IMR-90 (cell line): Measurements from ENCODE around the gene PGLYRP3. TPM values are rescaled to one million over a fixed set of nuclear protein-coding genes. Genes with fewer than 3 reads are reported as not detected.

Source experiments
- ATAC-seq: fragments of 200-7000 bp; cut with Tn5 transposase; 2 replicates; pipeline ENCODE4 v1.9.1; 2020; ENCODE audit warnings: low read depth, mild to moderate bottlenecking, moderate library complexity
- BruUV-seq: library from RNA; stranded (reverse); fragments of 400-500 nt; replicated peaks from 2 replicates; lab custom pipeline; 2021; lab: Mats Ljungman, UMichigan
- CTCF ChIA-PET: fragments of 300-600 bp; formaldehyde crosslinking; extraction: SDS; loops from one replicate; lab custom pipeline; 2021; ENCODE audit warnings: antibody characterized with exemption; lab: Yijun Ruan, JAX
- POLR2A ChIA-PET: fragments of 300-600 bp; sonication (Branson Sonifier 250); formaldehyde crosslinking; loops from one replicate; lab custom pipeline; 2022; ENCODE audit warnings: antibody characterized with exemption; ENCODE audit not compliant: unreplicated experiment; lab: Charles Lee
- DNase-seq: peaks from one replicate; pipeline ENCODE4 v3.0.0; 2013
- H2AFZ ChIP-seq: replicated peaks from 2 replicates; pipeline ENCODE3; 2013; ENCODE audit warnings: low read length, mild to moderate bottlenecking; ENCODE audit not compliant: poor library complexity
- H2AK5ac ChIP-seq: 2 replicates; pipeline ENCODE4 v1.6.1; 2013; ENCODE audit warnings: low read depth, low read length, inconsistent platforms
- H2AK9ac ChIP-seq: replicated peaks from 2 replicates; pipeline ENCODE3; 2013; ENCODE audit warnings: mild to moderate bottlenecking, low read depth, low read length, moderate library complexity; ENCODE audit not compliant: poor library complexity
- H2BK120ac ChIP-seq: 2 replicates; pipeline ENCODE4 v1.6.1; 2013; ENCODE audit warnings: low read depth, low read length, inconsistent platforms
- H2BK15ac ChIP-seq: 3 replicates; pipeline ENCODE4 v1.6.1; 2013; ENCODE audit warnings: low read depth, low read length, inconsistent platforms
- H2BK20ac ChIP-seq: 2 replicates; pipeline ENCODE4 v1.6.1; 2013; ENCODE audit warnings: low read depth, mild to moderate bottlenecking, inconsistent platforms, low read length, moderate library complexity
- H2BK5ac ChIP-seq: 2 replicates; pipeline ENCODE4 v1.6.1; 2013; ENCODE audit warnings: mild to moderate bottlenecking, low read depth, low read length, inconsistent platforms; ENCODE audit not compliant: poor library complexity, severe bottlenecking
- H3K14ac ChIP-seq: replicated peaks from 2 replicates; pipeline ENCODE4 v1.6.1; 2013; ENCODE audit warnings: low read depth, low read length, inconsistent platforms
- H3K18ac ChIP-seq: 2 replicates; pipeline ENCODE4 v1.6.1; 2013; ENCODE audit warnings: low read depth, low read length, control low read depth
- H3K23ac ChIP-seq: 2 replicates; pipeline ENCODE4 v1.6.1; 2013; ENCODE audit warnings: low read depth, low read length, inconsistent platforms
- H3K27ac ChIP-seq: 2 replicates; pipeline ENCODE4 v1.5.1; 2013; ENCODE audit warnings: mild to moderate bottlenecking, control low read depth, low read length; ENCODE audit not compliant: insufficient read depth
- H3K27me3 ChIP-seq: 2 replicates; pipeline ENCODE4 v1.6.1; 2013; ENCODE audit warnings: low read length; ENCODE audit not compliant: control insufficient read depth, insufficient read depth
- H3K36me3 ChIP-seq: 2 replicates; pipeline ENCODE4 v1.6.1; 2013; ENCODE audit warnings: low read length, mixed read lengths; ENCODE audit not compliant: control insufficient read depth, insufficient read depth
- H3K4ac ChIP-seq: 2 replicates; pipeline ENCODE4 v1.6.1; 2013; ENCODE audit warnings: low read depth, low read length, inconsistent platforms
- H3K4me1 ChIP-seq: 2 replicates; pipeline ENCODE4 v1.6.1; 2013; ENCODE audit warnings: low read length, mixed read lengths; ENCODE audit not compliant: control insufficient read depth, insufficient read depth
- H3K4me2 ChIP-seq: 2 replicates; pipeline ENCODE4 v1.6.1; 2013; ENCODE audit warnings: low read depth, mild to moderate bottlenecking, control low read depth, low read length, moderate library complexity
- H3K4me3 ChIP-seq: 2 replicates; pipeline ENCODE4 v1.5.1; 2013; ENCODE audit warnings: low read depth, mild to moderate bottlenecking, control low read depth, low read length, moderate library complexity; ENCODE audit not compliant: insufficient read depth
- H3K56ac ChIP-seq: 2 replicates; pipeline ENCODE4 v1.6.1; 2013; ENCODE audit warnings: low read length, inconsistent platforms; ENCODE audit not compliant: insufficient read depth; ENCODE audit errors: extremely low read depth
- H3K79me1 ChIP-seq, 2 experiments: 2 replicates each; pipeline ENCODE4 v1.6.1; 2013; ENCODE audit warnings: low read length in 2 of 2, inconsistent platforms in 1 of 2, low read depth in 1 of 2
- H3K9ac ChIP-seq: 2 replicates; pipeline ENCODE4 v1.6.1; 2013; ENCODE audit warnings: low read depth, low read length, control low read depth
- H3K9me1 ChIP-seq: 2 replicates; pipeline ENCODE4 v1.6.1; 2013; ENCODE audit warnings: low read length, inconsistent platforms; ENCODE audit not compliant: insufficient read depth
- H3K9me3 ChIP-seq: 2 replicates; pipeline ENCODE4 v1.6.1; 2013; ENCODE audit warnings: low read length; ENCODE audit not compliant: control insufficient read depth, insufficient read depth
- H4K20me1 ChIP-seq: 2 replicates; pipeline ENCODE4 v1.6.1; 2013; ENCODE audit warnings: low read length, inconsistent platforms; ENCODE audit not compliant: insufficient read depth
- H4K5ac ChIP-seq: 2 replicates; pipeline ENCODE4 v1.6.1; 2013; ENCODE audit warnings: mild to moderate bottlenecking, low read depth, low read length, control low read depth
- H4K8ac ChIP-seq, 2 experiments: 2 replicates each; pipeline ENCODE4 v1.6.1; 2013; ENCODE audit warnings: low read depth in 2 of 2, low read length in 2 of 2, control low read depth in 1 of 2, inconsistent platforms in 1 of 2
- H4K91ac ChIP-seq: 2 replicates; pipeline ENCODE4 v1.6.1; 2013; ENCODE audit warnings: low read depth, low read length, inconsistent platforms; ENCODE audit not compliant: insufficient read depth
- BHLHE40 ChIP-seq: fragments of 150-350 bp; IDR thresholded peaks from 2 replicates; pipeline ENCODE4 v1.6.1; 2016; ENCODE audit warnings: mild to moderate bottlenecking, low read depth, low read length
- CTCF ChIP-seq: conservative IDR thresholded peaks from 2 replicates; pipeline ENCODE4 v1.5.1; 2012; ENCODE audit warnings: mild to moderate bottlenecking, low read depth, low read length, improper control_type of control experiment
- MAFK ChIP-seq: IDR thresholded peaks from 2 replicates; pipeline ENCODE4 v1.6.1; 2012; ENCODE audit warnings: low read depth, low read length, improper control_type of control experiment
- MAZ ChIP-seq: IDR thresholded peaks from 2 replicates; pipeline ENCODE4 v1.6.1; 2012; ENCODE audit warnings: low read depth, mild to moderate bottlenecking, low read length, improper control_type of control experiment, moderate library complexity, borderline replicate concordance
- RCOR1 ChIP-seq: IDR thresholded peaks from 2 replicates; pipeline ENCODE4 v1.6.1; 2012; ENCODE audit warnings: mild to moderate bottlenecking, low read length, improper control_type of control experiment; ENCODE audit not compliant: insufficient replicate concordance
- WGBS, 2 experiments: methylation state at CpG; one replicate each; pipeline versions ENCODE4 v1.1.5 to v1.1.7; 2013; ENCODE audit warnings: missing lambda C conversion rate in 2 of 2; ENCODE audit not compliant: insufficient read length in 1 of 2; ENCODE audit errors: extremely low coverage in 2 of 2; 5-methylcytosine and 5-hydroxymethylcytosine counted together
- dilution Hi-C: fragments of 300-500 bp; cut with HindIII; formaldehyde crosslinking; loops from one replicate; pipeline ENCODE4 v1.14.3; 2018; ENCODE audit warnings: low sequenced_read_pairs; ENCODE audit not compliant: unreplicated experiment
- in situ Hi-C: fragments of 300-500 bp; cut with MboI; formaldehyde crosslinking; loops from 3 replicates; pipeline ENCODE4 v1.14.3; 2019; ENCODE audit warnings: low sequenced_read_pairs, inconsistent platforms, mixed read lengths
- intact Hi-C: fragments of 100-400 bp; cut with micrococcal nuclease; formaldehyde crosslinking; loops from 2 replicates; pipeline ENCODE4 v1.10.0; 2022
- polyA plus RNA-seq, 3 experiments: library from polyadenylated mRNA; depleted of rRNA; stranded (reverse); fragments of >200 nt; gene quantifications; 2 replicates each; pipeline ENCODE4 v1.2.3, GENCODE V29; 2012; ENCODE audit warnings: low replicate concordance in 1 of 3
- total RNA-seq: library from RNA; depleted of rRNA; stranded (reverse); fragments of >200 nt; gene quantifications from 2 replicates; pipeline ENCODE4 v1.2.3, GENCODE V29; 2012
- TF ChIP-seq, protein P1 (sequence below): fragments of 150-350 bp; IDR thresholded peaks from 2 replicates; pipeline ENCODE4 v1.6.1; 2017; ENCODE audit warnings: mild to moderate bottlenecking, antibody characterized with exemption, low read length, low read depth

The PGLYRP3 gene
- total and polyA plus RNA-seq, 2 of the 4 experiments (the other 2 are of a cell fraction): not detected

GRCh38 chr1:153349363-153350320 lies 36.9 kb upstream of the PGLYRP3 start:
- H3K9ac ChIP-seq: no peak overlapping the region
- intact Hi-C loops: no loop called here
- H3K9me3 ChIP-seq: no peaks in the 10 kb centered on the region
- H3K14ac ChIP-seq: no peak overlapping the region
- H3K4ac ChIP-seq: no peak overlapping the region
- no peak overlapping the region for H2AK5ac ChIP-seq
- no peak overlapping the region for H4K91ac ChIP-seq
- no peak overlapping the region for H2AFZ ChIP-seq
- ChIA-PET CTCF (interaction anchor here (2.6 kb wide), 1 partner anchor 145 kb away, joined by 17 read pairs; no protein-coding TSS in a partner anchor), POLR2A (no interaction called here)
- H3K36me3 ChIP-seq: no peaks in the 10 kb centered on the region
- 72% methylated on average over 6 of the region's 17 CpGs; no CpG with 5 or more reads in 1 of the 2 experiments for WGBS, 2 experiments
- no peak overlapping the region for H4K5ac ChIP-seq
- no peak overlapping the region for H3K18ac ChIP-seq
- no peak overlapping the region for H2BK5ac ChIP-seq
- H4K20me1 ChIP-seq: no peaks in the 10 kb centered on the region
- no peak overlapping the region for H2BK20ac ChIP-seq
- H4K8ac ChIP-seq: no peak overlapping the region
- H2BK120ac ChIP-seq: no peak overlapping the region
- ATAC-seq (no peak), DNase-seq (no peak)
- TF ChIP-seq CTCF (no peak), RCOR1 (no peak), MAZ (no peak), BHLHE40 (no peak), MAFK (no peak)
- TF ChIP-seq, protein P1, sequence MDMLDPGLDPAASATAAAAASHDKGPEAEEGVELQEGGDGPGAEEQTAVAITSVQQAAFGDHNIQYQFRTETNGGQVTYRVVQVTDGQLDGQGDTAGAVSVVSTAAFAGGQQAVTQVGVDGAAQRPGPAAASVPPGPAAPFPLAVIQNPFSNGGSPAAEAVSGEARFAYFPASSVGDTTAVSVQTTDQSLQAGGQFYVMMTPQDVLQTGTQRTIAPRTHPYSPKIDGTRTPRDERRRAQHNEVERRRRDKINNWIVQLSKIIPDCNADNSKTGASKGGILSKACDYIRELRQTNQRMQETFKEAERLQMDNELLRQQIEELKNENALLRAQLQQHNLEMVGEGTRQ: no peak
- no peaks in the 10 kb centered on the region for H3K79me1 ChIP-seq
- H3K27me3 ChIP-seq: peaks cover 1% of the 10 kb centered on the region; the same call in 1 of the 2 replicates
- dilution Hi-C loops: no loop called here
- H3K4me2 ChIP-seq: no peak overlapping the region
- no peaks in the 10 kb centered on the region for H3K9me1 ChIP-seq
- BruUV-seq: no TSS peak
- in situ Hi-C loops: no loop called here
- no peak overlapping the region for H3K4me3 ChIP-seq
- H2AK9ac ChIP-seq: peak overlapping the region; percentile 29
- H3K56ac ChIP-seq: no peak overlapping the region; the same call in 1 of the 2 replicates
- H3K27ac ChIP-seq: no peak overlapping the region
- no peaks in the 10 kb centered on the region for H3K4me1 ChIP-seq
- no peak overlapping the region for H3K23ac ChIP-seq
- no peak overlapping the region for H2BK15ac ChIP-seq
